Stimulated activated CD4-positive, alpha-beta T cell treated with anti-CD3 and anti-CD28 coated beads, Interleukin-12 subunit alpha, Interleukin-12 subunit beta, amount 100 ng/mL, for 48 hours (primary cell): ENCODE measurements around the gene ANKRD31.
"Not testable (repeated sequence)": the region's sequence is repeated elsewhere in the genome, so short reads cannot be mapped to it uniquely, and the experiment has no call there.

Source experiments
- DNase-seq, 3 donors: peaks; one replicate each; pipeline ENCODE4 v3.0.0-alpha.2; 2020; ENCODE audit warnings: low read depth in 2 of 3, low spot score in 1 of 3

ANKRD31 gene

GRCh38 chr5:75236322-75237316 lies at the start of gene ANKRD31:
TSS of gene ANKRD31 (minus strand) at chr5:75236878. CDS start at chr5:75236686, 192 bp downstream.
- peak; percentile 68 to 85 (median 78) for DNase-seq

DNA sequence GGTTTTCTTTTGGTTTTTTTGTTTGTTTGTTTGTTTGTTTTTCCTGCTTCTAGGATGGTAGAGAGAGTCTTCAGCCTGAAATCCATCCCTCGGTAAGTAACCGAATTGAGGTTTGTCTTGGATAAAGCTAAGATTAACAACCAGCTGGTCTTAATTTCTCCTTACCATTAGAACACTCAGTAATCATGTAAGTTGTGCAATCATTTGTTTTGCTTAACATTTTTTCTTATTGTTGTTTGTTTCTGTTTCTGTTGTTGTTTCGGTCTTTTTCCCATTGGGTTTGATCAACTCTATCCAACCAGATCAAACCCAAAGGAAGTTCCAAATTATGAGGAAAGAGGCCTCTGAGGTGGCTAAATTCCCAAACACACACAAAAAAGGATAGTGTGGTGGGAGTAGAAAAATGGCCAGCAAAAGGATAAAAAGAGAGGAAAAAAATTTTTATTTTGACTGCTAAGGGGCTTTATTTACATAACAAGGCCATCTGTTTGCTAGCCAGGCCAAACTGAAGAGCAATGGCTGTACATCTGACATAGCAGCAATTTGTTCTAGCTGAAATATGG lies 49.6 kb upstream of the ANKRD31 start:
- no peak for DNase-seq

DNA sequence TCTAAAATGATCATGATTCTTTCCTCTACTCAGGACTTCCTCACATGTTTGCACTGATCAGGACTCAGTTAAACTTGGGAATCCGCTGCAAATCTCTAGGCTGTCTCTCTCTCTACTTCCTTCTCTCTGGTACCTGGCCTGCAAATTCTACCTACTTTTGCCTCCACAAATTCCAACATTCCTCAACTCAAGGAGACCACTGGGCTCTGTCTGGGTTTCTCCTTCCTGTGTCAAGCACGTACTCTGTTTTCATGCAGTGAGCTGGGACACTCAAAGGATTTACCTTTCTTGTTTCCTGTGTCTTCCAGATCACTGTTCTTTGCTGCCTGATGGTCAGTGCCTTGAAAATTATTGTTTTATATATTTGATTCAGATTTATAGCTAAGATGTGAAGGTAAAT lies 45.9 kb upstream of the ANKRD31 start:
- no peak for DNase-seq

DNA sequence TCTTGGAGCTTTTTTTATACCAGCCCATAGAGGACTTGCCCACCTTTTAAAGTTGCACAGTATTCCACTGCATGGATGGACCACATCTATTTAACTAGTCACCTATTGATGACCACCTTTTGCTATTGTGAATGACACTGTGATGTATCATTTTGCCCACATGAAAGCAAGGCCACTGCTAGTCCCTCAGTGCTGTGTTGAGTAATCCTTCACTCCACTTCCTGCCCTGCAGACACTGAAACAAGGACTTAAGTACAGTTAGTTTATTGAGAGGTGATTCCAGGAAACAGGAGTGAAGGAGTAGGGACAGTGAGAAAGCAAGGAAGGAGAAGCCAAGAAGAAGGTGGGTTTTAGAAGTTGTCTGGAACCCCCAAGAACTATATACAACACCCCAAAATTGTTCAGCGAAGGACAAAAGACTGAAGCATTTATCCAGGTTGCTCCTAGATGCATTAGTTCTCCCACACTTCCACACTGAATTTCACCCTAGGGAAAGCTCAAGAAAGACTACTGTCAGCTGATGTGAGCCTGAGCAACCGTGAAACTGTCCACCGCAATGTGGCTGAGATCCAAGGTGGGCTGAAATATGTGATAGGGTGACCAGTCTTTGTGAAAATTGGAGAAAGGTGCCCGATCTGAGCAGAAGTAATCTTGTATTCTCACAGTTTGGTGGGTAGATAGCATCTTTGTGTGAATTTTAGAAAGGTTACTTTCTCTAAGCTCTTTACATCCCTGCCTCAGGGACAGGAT lies 45.2 kb upstream of the ANKRD31 start:
- no peak for DNase-seq

DNA sequence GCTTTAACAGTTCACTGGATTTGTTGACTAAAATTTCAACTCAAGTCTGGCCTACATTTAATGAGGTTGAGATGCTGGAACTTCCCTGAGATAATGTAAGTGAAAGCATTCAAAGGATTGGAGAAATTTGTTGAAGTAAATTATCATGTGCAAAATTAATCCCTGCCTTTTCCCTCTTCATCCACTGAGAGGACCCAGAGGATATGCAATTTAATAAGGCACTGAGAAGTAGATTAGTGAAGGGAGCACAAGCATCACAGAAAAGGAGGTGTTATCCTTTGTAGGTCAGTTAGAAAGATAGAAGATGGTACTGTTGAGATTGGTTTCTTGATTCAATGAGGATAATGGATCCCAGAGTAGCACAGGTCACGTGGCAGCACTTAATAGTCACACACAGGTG lies 42.6 kb upstream of the ANKRD31 start:
- DNase-seq, result no peak

DNA sequence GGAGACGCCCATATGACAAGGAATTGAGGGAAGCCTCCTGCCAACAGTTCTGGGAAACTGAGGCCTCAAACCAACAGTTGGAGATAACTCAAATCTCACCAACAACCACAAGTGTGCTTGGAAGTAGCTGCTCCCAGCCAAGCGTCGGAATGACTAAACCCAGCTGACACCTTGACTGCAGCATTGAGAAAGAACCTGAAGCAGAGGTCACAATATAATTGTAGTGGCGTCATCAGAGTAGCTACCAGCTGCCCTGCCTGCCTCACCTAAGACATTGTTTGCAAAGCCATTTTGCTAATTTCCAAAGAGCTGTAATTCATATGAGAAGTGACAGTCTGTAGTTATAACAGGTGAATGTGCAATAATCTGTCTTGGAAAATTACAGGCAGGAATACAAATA lies 40.8 kb upstream of the ANKRD31 start:
- no peak for DNase-seq

DNA sequence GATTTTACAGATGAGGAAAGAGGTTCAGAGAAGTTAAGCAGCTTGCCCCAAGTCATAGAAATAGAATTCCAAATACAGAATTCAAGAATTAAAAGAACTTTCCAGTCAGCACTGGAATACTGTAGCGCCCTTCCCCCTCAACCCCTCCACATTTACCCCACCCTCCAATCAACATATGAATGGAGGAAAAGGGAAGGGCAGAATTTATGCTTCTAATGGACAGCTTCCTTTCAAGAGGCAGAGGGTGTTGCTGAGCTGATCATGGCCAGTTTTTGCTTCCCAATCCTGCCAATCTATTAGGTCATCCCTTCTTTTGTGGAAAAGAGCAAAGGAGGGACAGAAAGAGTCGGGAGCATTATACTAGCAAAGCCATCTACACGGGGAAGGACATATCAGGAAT lies 39.1 kb upstream of the ANKRD31 start:
- DNase-seq, result no peak

DNA sequence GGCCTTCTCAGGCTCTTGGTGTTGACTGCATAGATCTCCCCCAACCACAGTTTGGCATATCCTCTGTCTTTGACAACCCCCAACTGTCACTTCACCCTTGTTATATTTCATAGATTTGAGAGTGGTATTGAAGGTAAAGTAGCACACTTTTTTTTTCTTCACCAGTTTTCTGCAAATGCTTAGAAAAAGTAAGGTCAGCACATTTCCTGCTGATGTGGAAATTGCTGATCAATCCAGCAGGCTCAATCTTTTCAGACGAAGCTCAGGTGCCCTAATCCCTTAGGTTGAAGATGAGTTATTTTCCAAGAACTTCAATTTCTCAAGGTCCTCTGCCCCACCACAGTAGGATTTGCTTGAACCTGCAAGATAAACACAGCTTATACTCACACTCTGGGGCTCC lies 38.5 kb upstream of the ANKRD31 start:
- DNase-seq, result no peak

DNA sequence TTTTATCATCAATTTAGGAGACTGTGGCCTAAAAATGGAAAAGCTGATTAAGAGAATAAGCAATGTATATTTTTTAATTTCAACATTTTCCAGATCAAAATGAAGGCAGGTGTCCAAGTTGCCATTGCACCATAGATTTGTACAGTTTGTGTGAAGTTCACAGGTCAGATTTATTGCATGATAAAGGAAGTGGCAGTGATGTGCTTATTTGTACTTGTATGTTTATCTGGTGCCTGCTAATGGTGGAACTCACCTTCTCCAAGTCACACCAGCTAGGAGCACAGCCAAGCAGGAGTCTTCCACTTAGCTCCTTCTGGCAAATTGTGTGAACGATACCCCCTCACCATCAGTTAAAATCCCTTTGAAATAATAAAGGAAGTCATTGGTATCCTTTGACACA lies 37.8 kb upstream of the ANKRD31 start:
- no peak for DNase-seq

DNA sequence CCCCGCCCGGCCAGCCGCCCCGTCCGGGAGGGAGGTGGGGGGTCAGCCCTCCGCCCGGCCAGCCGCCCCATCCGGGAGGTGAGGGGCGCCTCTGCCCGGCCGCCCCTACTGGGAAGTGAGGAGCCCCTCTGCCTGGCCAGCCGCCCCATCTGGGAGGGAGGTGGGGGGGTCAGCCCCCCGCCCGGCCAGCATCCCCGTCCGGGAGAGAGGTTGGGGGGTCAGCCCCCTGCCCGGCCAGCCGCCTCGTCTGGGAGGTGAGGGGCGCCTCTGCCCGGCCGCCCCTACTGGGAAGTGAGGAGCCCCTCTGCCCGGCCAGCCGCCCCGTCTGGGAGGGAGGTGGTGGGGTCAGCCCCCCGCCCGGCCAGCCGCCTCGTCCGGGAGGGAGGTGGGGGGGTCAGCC lies 33.9 kb upstream of the ANKRD31 start:
- not testable (repeated sequence) for DNase-seq

- DNase-seq, result no peak
These were observed 29.1 kb upstream of the ANKRD31 start for GRCh38 chr5:75265731-75266130.

DNA sequence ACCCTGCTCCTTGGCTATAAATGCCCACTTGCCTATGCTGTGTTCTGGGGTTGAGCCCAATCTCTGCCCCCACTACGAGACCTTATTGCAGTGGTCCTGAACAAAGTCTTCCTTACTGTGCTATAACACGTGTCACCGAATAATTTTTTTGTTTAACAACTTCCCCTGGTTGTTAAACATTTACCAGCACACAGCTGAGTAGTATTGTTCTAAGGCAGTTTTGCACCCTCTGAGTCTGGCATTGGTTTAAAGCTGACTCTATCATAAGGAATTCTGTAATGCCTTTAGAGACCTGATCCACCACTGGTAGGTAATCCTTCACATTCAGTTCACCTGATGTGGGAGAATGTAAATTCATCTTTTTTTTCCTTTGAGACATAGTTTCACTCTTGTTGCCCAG lies 25.6 kb upstream of the ANKRD31 start:
- DNase-seq, result no peak

DNA sequence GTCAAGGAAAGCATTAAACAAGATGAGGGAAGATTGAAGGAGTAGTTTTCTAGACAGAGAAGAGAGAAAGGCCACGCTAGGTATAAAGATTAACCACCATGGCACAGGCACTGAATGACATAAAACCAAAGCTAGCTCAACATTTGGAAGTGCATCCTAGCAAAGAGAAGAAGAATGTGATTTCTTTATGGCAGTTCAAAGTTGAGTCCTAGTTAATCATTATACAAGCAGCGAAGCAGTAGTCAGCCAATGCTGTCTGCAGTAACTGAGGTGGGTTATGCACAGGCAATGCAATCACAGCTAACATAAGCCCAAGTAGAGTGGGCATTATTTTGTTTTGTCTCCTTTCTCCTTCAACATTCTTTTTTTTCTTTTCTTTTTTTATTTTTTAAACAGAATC lies 24.0 kb upstream of the ANKRD31 start:
- no peak for DNase-seq

GRCh38 chr5:75250452-75250851 lies 13.8 kb upstream of the ANKRD31 start:
- DNase-seq, result not testable (repeated sequence)

- DNase-seq, result no peak
These were observed 8.3 kb upstream of the ANKRD31 start for GRCh38 chr5:75245023-75245422.

- no peak for DNase-seq
These were observed 6.8 kb upstream of the ANKRD31 start for GRCh38 chr5:75243510-75243909.

DNA sequence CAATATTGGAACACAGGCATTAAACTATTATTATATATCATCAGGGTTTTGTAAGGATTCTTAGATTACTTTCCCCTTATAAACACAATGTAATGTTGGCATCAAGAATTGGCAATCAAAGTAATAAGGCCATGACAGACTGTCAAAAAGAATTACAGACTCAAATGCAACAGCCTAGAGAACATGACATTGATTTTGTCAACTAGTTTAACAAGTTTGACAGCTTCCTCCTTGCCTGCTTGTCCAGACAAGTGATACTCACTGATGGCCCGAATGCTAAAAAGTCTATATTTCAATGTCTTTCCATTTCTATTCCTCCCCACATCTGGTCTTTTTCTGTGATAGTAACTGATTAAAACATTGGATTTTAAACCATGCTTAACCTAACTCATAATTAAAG lies 6.4 kb upstream of the ANKRD31 start:
- DNase-seq, result no peak

DNA sequence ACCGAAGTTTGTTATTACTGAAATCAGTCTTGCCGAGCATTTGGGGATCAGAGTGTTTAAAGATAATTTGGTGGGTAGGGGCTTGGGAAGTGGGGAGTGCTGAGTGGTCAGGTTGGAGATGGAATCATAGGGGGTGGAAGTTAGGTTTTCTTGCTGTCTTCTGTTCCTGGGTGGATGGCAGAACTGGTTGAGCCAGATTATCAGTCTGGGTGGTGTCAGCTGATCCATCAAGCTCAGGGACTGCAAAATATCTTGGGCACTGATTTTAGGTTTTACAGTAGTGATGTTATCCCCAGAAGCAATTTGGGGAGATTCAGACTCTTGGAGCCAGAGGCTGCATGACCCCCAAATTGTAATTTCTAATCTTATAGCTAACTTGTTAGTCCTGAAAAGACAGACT lies 5.4 kb upstream of the ANKRD31 start:
- no peak for DNase-seq

- no peak for DNase-seq
These were observed 3.0 kb upstream of the ANKRD31 start for GRCh38 chr5:75239681-75240080.

GRCh38 chr5:75235711-75236110 lies 967 bp downstream of the ANKRD31 start:
- DNase-seq, result no peak

DNA sequence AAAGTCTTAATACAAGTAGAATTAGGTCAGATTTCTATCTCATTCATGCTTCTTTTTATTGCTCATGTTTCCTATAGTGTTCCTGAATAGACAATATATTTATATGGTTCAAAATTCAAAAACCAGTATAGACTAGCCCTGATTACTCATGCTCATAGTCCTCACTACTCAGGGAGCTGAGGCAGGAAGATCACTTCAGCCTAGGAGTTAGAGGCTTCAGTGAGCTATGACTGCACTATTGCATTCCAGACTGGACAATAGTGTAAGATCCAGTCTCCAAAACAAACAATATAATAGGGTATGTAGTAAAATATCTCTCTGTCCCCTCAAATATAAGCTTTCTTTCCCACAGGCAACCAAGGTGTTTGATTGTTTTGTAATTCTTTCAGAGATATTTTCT lies 2.4 kb downstream of the ANKRD31 start:
- DNase-seq, result no peak

DNA sequence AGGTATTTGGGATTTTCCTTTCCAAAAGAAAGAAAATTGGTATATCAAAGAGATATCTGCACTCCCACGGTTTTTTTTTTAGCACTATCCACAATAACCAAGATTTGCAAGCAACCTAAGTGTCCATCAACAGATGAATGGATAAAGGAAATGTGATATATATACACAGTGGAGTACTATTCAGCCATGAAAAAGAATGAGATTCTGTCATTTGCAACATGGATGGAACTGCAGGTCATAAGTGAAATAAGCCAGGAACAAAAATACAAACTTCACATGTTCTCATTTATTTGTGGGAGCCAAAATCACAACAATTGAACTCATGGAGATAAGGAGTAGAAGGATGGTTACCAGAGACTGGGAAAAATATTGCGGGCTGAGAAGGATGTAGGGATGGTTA lies 9.8 kb downstream of the ANKRD31 start:
- DNase-seq, result no peak
